HepG2 (cell line): ENCODE measurements around the gene CFAP70. TPM values are rescaled to one million over a fixed set of nuclear protein-coding genes. Genes with fewer than 3 reads are reported as not detected.
A peak's percentile ranks its signal among the peaks of the same experiment; 100 is the strongest.

Source experiments
- ATAC-seq: fragments of 200-7000 bp; cut with Tn5 transposase; 3 replicates; pipeline ENCODE4 v1.9.1; 2020; ENCODE audit warnings: mild to moderate bottlenecking, moderate library complexity
- BruUV-seq: library from RNA; stranded (reverse); fragments of 400-500 nt; replicated peaks from 2 replicates; lab custom pipeline; 2021; lab: Mats Ljungman, UMichigan
- CTCF ChIA-PET: fragments of 300-600 bp; formaldehyde crosslinking; extraction: SDS; loops from one replicate; lab custom pipeline; 2021; ENCODE audit warnings: low total read pairs, inconsistent platforms, low intra/inter-chr PET ratio; lab: Yijun Ruan, JAX
- POLR2A ChIA-PET: fragments of 350-600 bp; sonication (Branson Sonifier 250); formaldehyde crosslinking; loops from one replicate; lab custom pipeline; 2020; ENCODE audit warnings: antibody characterized with exemption, inconsistent platforms; lab: Yijun Ruan, JAX
- DNase-seq: peaks from one replicate; pipeline ENCODE4 v3.0.0-alpha.2; 2015; ENCODE audit warnings: low spot score
- FAIRE-seq: peaks from 3 replicates; lab custom pipeline; 2011; peaks lifted over from hg19 to GRCh38; lab: Jason Lieb, UNC
- H2AFZ ChIP-seq: one replicate; pipeline ENCODE4 v1.6.1; 2011; ENCODE audit warnings: low read length, inconsistent platforms
- H3K27ac ChIP-seq: fragments of 300-600 bp; 3 replicates; pipeline ENCODE4 v1.8.0; 2011; ENCODE audit warnings: mixed run types, mild to moderate bottlenecking, mixed read lengths, low read length, inconsistent platforms; ENCODE audit not compliant: insufficient read depth; ENCODE audit errors: extremely low read length
- H3K27me3 ChIP-seq, 2 experiments: fragments of 200-600 bp in 1 of 2; 2 replicates in 1 of 2; 3 replicates in 1 of 2; pipeline versions ENCODE4 v1.6.0 to v1.8.0; 2011; ENCODE audit warnings: low read length in 2 of 2, mild to moderate bottlenecking in 2 of 2, moderate library complexity in 2 of 2, inconsistent platforms in 1 of 2; ENCODE audit not compliant: insufficient read depth in 2 of 2, control insufficient read depth in 1 of 2
- H3K36me3 ChIP-seq, 2 experiments: fragments of 200-600 bp in 1 of 2; replicated peaks in 1 of 2; 2 replicates in 1 of 2; 3 replicates in 1 of 2; pipeline versions ENCODE4 v1.5.1 to v1.8.0; 2011; ENCODE audit warnings: low read length in 2 of 2, inconsistent platforms in 1 of 2; ENCODE audit not compliant: insufficient read depth in 2 of 2, control insufficient read depth in 1 of 2
- H3K4me1 ChIP-seq: 2 replicates; pipeline ENCODE4 v1.5.1; 2012; ENCODE audit warnings: low read length, inconsistent platforms; ENCODE audit not compliant: insufficient read depth
- H3K4me2 ChIP-seq: 2 replicates; pipeline ENCODE4 v1.6.0; 2011; ENCODE audit warnings: low read depth, low read length, inconsistent platforms
- H3K4me3 ChIP-seq, 3 experiments: fragments of 200-600 bp in 1 of 3; sonication (generic), shearing (Covaris generic) in 1 of 3; replicated peaks in 1 of 3; 2 replicates each; pipeline ENCODE4 v1.5.1; 2011 to 2016; ENCODE audit warnings: low read length in 3 of 3, inconsistent platforms in 2 of 3, low read depth in 2 of 3, mild to moderate bottlenecking in 2 of 3, control low read depth in 1 of 3, mixed read lengths in 1 of 3; ENCODE audit not compliant: insufficient read depth in 1 of 3
- H3K79me2 ChIP-seq: one replicate; pipeline ENCODE4 v1.6.1; 2011; ENCODE audit warnings: low read length, inconsistent platforms; ENCODE audit not compliant: insufficient read depth
- H3K9ac ChIP-seq: 2 replicates; pipeline ENCODE4 v1.6.0; 2011; ENCODE audit warnings: mild to moderate bottlenecking, low read depth, low read length, inconsistent platforms; ENCODE audit not compliant: insufficient read depth
- H3K9me3 ChIP-seq: 2 replicates; pipeline ENCODE4 v1.5.1; 2012; ENCODE audit warnings: mild to moderate bottlenecking, low read length
- H4K20me1 ChIP-seq: 2 replicates; pipeline ENCODE4 v1.6.0; 2011; ENCODE audit warnings: inconsistent platforms, mild to moderate bottlenecking, low read length, moderate library complexity; ENCODE audit not compliant: insufficient read depth
- CC2D1A ChIP-seq: sonication (generic); formaldehyde crosslinking; IDR thresholded peaks from 2 replicates; pipeline ENCODE4 v1.8.1; 2023; ENCODE audit warnings: mild to moderate bottlenecking, missing genetic modification reagents
- ELK4 ChIP-seq: sonication (generic); formaldehyde crosslinking; IDR thresholded peaks from 2 replicates; pipeline ENCODE4 v1.9.0; 2021; ENCODE audit warnings: missing genetic modification reagents, borderline replicate concordance
- HDAC1 ChIP-seq: sonication (generic); formaldehyde crosslinking; IDR thresholded peaks from 2 replicates; pipeline ENCODE4 v1.5.1; 2020; ENCODE audit warnings: mild to moderate bottlenecking, missing genetic modification reagents
- HOXA5 ChIP-seq: sonication (generic); formaldehyde crosslinking; IDR thresholded peaks from 2 replicates; pipeline ENCODE4 v1.4.0; 2020; ENCODE audit warnings: missing genetic modification reagents
- JARID2 ChIP-seq: sonication (generic); formaldehyde crosslinking; IDR thresholded peaks from 2 replicates; pipeline ENCODE4 v1.8.1; 2023; ENCODE audit warnings: missing genetic modification reagents, inconsistent platforms; ENCODE audit not compliant: insufficient replicate concordance
- MED8 ChIP-seq: sonication (generic); formaldehyde crosslinking; IDR thresholded peaks from 2 replicates; pipeline ENCODE4 v1.8.1; 2023; ENCODE audit warnings: mild to moderate bottlenecking, missing genetic modification reagents; ENCODE audit not compliant: insufficient replicate concordance
- NFYC ChIP-seq: IDR thresholded peaks from 2 replicates; pipeline ENCODE4 v1.6.1; 2016; ENCODE audit warnings: missing genetic modification reagents, missing compliant biosample characterization
- THAP11 ChIP-seq: IDR thresholded peaks from 2 replicates; pipeline ENCODE4 v1.6.1; 2016; ENCODE audit warnings: missing biosample characterization, missing genetic modification reagents
- TOPORS ChIP-seq: sonication (generic); formaldehyde crosslinking; IDR thresholded peaks from 2 replicates; pipeline ENCODE4 v1.8.0; 2023; ENCODE audit warnings: mild to moderate bottlenecking, missing genetic modification reagents
- ZBTB33 ChIP-seq: sonication (generic); formaldehyde crosslinking; IDR thresholded peaks from 2 replicates; pipeline ENCODE4 v1.4.0; 2020; ENCODE audit warnings: missing genetic modification reagents
- ZNF607 ChIP-seq: sonication (generic); formaldehyde crosslinking; IDR thresholded peaks from 2 replicates; pipeline ENCODE4 v1.5.1; 2020; ENCODE audit warnings: missing genetic modification reagents, mild to moderate bottlenecking, borderline replicate concordance
- WGBS: methylation state at CpG from one replicate; pipeline ENCODE4 v1.1.6; 2017; ENCODE audit warnings: low lambda C conversion rate; 5-methylcytosine and 5-hydroxymethylcytosine counted together
- in situ Hi-C: cut with HindIII; loops from 2 replicates; pipeline ENCODE4 v1.10.0; 2017; ENCODE audit warnings: low pct_unique_long_range_greater_than_20kb; ENCODE audit not compliant: extremely low pct_ligation_motif_present
- intact Hi-C: fragments of 100-400 bp; cut with micrococcal nuclease; formaldehyde crosslinking; loops from one replicate; pipeline ENCODE4 v1.10.0; 2022; ENCODE audit not compliant: unreplicated experiment
- polyA plus RNA-seq, 8 experiments: library from polyadenylated mRNA; depleted of rRNA in 3 of 8; stranded (reverse) in 7 of 8; unstranded in 1 of 8; fragments of >200 nt; fragmentation: Illumina TruSeq in 4 of 8; extraction: Trizol in 4 of 8; gene quantifications; 2 replicates each; pipeline versions ENCODE4 v1.2.1 to v1.2.3, GENCODE V29; 2011 to 2016; ENCODE audit warnings: low read depth in 4 of 8, missing spikeins in 1 of 8, mixed read lengths in 1 of 8; ENCODE audit not compliant: insufficient read depth in 1 of 8
- total RNA-seq, 5 experiments: library from RNA; depleted of rRNA; stranded (reverse); fragments of >200 nt; fragmentation: Illumina TruSeq; extraction: Trizol; gene quantifications; 2 replicates each; pipeline ENCODE4 v1.2.3, GENCODE V29; 2016; ENCODE audit warnings: low read depth in 1 of 5
- TF ChIP-seq, protein P1 (sequence below): sonication (generic); formaldehyde crosslinking; IDR thresholded peaks from 2 replicates; pipeline ENCODE4 v1.5.1; 2020; ENCODE audit warnings: missing genetic modification reagents, mild to moderate bottlenecking, borderline replicate concordance
- TF ChIP-seq, protein P2 (sequence below): sonication (generic); formaldehyde crosslinking; IDR thresholded peaks from 2 replicates; pipeline ENCODE4 v1.5.0; 2020; ENCODE audit warnings: missing genetic modification reagents
- TF ChIP-seq, protein P3 (sequence below), 2 experiments: sonication (generic) in 1 of 2; formaldehyde crosslinking in 1 of 2; IDR thresholded peaks; 2 replicates each; pipeline versions ENCODE4 v1.5.1 to v1.6.1; 2011 to 2020; ENCODE audit warnings: borderline replicate concordance in 1 of 2, low read depth in 1 of 2, low read length in 1 of 2, mild to moderate bottlenecking in 1 of 2, missing genetic modification reagents in 1 of 2, moderate library complexity in 1 of 2

CFAP70 gene
- total and polyA plus RNA-seq, 2 of the 13 experiments (the other 11 are each of a cell fraction or from before 2014, with no cell fraction given): 0.27 to 0.38 TPM

GRCh38 chr10:73210395-73211105 lies 148.1 kb downstream of the CFAP70 start:
- no peak for TF ChIP-seq HDAC1 (CRISPR knock-in tag)
- no peak for TF ChIP-seq ELK4 (CRISPR knock-in tag)
- no peak for TF ChIP-seq THAP11 (CRISPR knock-in tag)
- TF ChIP-seq, protein P1, sequence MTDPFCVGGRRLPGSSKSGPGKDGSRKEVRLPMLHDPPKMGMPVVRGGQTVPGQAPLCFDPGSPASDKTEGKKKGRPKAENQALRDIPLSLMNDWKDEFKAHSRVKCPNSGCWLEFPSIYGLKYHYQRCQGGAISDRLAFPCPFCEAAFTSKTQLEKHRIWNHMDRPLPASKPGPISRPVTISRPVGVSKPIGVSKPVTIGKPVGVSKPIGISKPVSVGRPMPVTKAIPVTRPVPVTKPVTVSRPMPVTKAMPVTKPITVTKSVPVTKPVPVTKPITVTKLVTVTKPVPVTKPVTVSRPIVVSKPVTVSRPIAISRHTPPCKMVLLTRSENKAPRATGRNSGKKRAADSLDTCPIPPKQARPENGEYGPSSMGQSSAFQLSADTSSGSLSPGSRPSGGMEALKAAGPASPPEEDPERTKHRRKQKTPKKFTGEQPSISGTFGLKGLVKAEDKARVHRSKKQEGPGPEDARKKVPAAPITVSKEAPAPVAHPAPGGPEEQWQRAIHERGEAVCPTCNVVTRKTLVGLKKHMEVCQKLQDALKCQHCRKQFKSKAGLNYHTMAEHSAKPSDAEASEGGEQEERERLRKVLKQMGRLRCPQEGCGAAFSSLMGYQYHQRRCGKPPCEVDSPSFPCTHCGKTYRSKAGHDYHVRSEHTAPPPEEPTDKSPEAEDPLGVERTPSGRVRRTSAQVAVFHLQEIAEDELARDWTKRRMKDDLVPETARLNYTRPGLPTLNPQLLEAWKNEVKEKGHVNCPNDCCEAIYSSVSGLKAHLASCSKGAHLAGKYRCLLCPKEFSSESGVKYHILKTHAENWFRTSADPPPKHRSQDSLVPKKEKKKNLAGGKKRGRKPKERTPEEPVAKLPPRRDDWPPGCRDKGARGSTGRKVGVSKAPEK (CRISPR knock-in tag): no peak
- TF ChIP-seq ZNF607 (CRISPR knock-in tag): no peak
- TF ChIP-seq CC2D1A (CRISPR knock-in tag): no peak
- TF ChIP-seq ZBTB33: no peak
- no peak for TF ChIP-seq NFYC
- TF ChIP-seq HOXA5: no peak
- no peak for TF ChIP-seq TOPORS (CRISPR knock-in tag)
- no peak for TF ChIP-seq MED8
- TF ChIP-seq, protein P2, sequence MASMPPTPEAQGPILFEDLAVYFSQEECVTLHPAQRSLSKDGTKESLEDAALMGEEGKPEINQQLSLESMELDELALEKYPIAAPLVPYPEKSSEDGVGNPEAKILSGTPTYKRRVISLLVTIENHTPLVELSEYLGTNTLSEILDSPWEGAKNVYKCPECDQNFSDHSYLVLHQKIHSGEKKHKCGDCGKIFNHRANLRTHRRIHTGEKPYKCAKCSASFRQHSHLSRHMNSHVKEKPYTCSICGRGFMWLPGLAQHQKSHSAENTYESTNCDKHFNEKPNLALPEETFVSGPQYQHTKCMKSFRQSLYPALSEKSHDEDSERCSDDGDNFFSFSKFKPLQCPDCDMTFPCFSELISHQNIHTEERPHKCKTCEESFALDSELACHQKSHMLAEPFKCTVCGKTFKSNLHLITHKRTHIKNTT: no peak
- TF ChIP-seq, protein P3, sequence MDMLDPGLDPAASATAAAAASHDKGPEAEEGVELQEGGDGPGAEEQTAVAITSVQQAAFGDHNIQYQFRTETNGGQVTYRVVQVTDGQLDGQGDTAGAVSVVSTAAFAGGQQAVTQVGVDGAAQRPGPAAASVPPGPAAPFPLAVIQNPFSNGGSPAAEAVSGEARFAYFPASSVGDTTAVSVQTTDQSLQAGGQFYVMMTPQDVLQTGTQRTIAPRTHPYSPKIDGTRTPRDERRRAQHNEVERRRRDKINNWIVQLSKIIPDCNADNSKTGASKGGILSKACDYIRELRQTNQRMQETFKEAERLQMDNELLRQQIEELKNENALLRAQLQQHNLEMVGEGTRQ (IDR thresholded peaks at IDR 0.05; ENCODE audit: low read depth, low read length): no peak
- TF ChIP-seq, protein P3 (CRISPR knock-in tag; IDR thresholded peaks at IDR 0.05; ENCODE audit: borderline replicate concordance): no peak
- TF ChIP-seq JARID2 (CRISPR knock-in tag): no peak
- intact Hi-C loops (no loop called here), in situ Hi-C loops (no loop called here)
- DNase-seq: no peak
- ChIA-PET POLR2A (no interaction called here), CTCF (no interaction called here)
- H3K36me3 ChIP-seq: no peaks in the 10 kb centered on the region
- no peak for FAIRE-seq
- H3K9me3 ChIP-seq: peaks cover 4% of the 10 kb centered on the region; the same call in 1 of the 2 replicates
- 98% methylated on average over 3 of the region's 3 CpGs for whole genome bisulfite sequencing
- no peak overlapping the region for H3K9ac ChIP-seq
- peaks cover 28% of the 10 kb centered on the region for H3K4me1 ChIP-seq
- no peaks in the 10 kb centered on the region for H4K20me1 ChIP-seq
- ATAC-seq: no peak
- H3K27me3 ChIP-seq: no peaks in the 10 kb centered on the region
- H2AFZ ChIP-seq: no peak overlapping the region
- peak overlapping the region; percentile 11 for H3K27ac ChIP-seq
- H3K79me2 ChIP-seq: no peaks in the 10 kb centered on the region
- no TSS peak for BruUV-seq
- no peak overlapping the region for H3K4me2 ChIP-seq
- no peak overlapping the region for H3K4me3 ChIP-seq
